Upper lobe of right lung (tissue), 1 donor: ENCODE data around the gene TTLL6. TPM values are rescaled to one million over a fixed set of nuclear protein-coding genes. Genes with fewer than 3 reads are reported as not detected.
A peak's percentile ranks its signal among the peaks of the same experiment; 100 is the strongest.

ENCODE experiments used
- ATAC-seq: fragments of 200-7000 bp; cut with Tn5 transposase; one replicate; pipeline ENCODE4 v1.9.1; 2020; ENCODE audit warnings: mild to moderate bottlenecking, moderate library complexity
- DNase-seq: peaks from one replicate; pipeline ENCODE4 v3.0.0-alpha.2; 2020
- H3K27ac ChIP-seq: fragments of 200-600 bp; one replicate; pipeline ENCODE4 v1.8.0; 2022
- H3K27me3 ChIP-seq: fragments of 200-600 bp; one replicate; pipeline ENCODE4 v1.8.0; 2022; ENCODE audit warnings: mild to moderate bottlenecking
- H3K36me3 ChIP-seq: fragments of 200-600 bp; one replicate; pipeline ENCODE4 v1.8.0; 2022
- H3K4me1 ChIP-seq: fragments of 200-600 bp; one replicate; pipeline ENCODE4 v1.8.0; 2022
- H3K4me3 ChIP-seq: fragments of 200-600 bp; one replicate; pipeline ENCODE4 v1.8.0; 2022; ENCODE audit warnings: mild to moderate bottlenecking
- H3K9me3 ChIP-seq: fragments of 200-600 bp; one replicate; pipeline ENCODE4 v1.8.0; 2022
- CTCF ChIP-seq: fragments of 200-600 bp; IDR thresholded peaks from one replicate; pipeline ENCODE4 v1.8.0; 2022; ENCODE audit warnings: antibody characterized with exemption
- intact Hi-C: fragments of 100-400 bp; cut with DNase I; formaldehyde crosslinking; loops from one replicate; pipeline ENCODE4 v1.11.0; 2022
- total RNA-seq: library from RNA; stranded (reverse); fragmentation: NEBNext Ultra II Directional; extraction: Animal tissue kit (Norgen Biotek cat#: 25700); gene quantifications from one replicate; pipeline ENCODE4 v1.2.1, GENCODE V29; 2021
- donor health status: DM: no; HTN: yes; CAD: no; lungs with severe emphysema.

The TTLL6 gene
- total RNA-seq, 1 donor from 2014 or later: 0.20 TPM

GRCh38 chr17:48724251-48725003 lies 92.6 kb downstream of the TTLL6 start:
- ATAC-seq (peak; percentile 84), DNase-seq (peak; percentile 91)
- H3K9me3 ChIP-seq: no peaks in the 10 kb centered on the region
- H3K4me3 ChIP-seq: no peak overlapping the region
- H3K27me3 ChIP-seq: peaks cover 99% of the 10 kb centered on the region
- TF ChIP-seq CTCF: peak; percentile 85
- intact Hi-C loops: no loop called here
- H3K27ac ChIP-seq: no peak overlapping the region
- no peaks in the 10 kb centered on the region for H3K36me3 ChIP-seq
- peaks cover 19% of the 10 kb centered on the region for H3K4me1 ChIP-seq

DNA sequence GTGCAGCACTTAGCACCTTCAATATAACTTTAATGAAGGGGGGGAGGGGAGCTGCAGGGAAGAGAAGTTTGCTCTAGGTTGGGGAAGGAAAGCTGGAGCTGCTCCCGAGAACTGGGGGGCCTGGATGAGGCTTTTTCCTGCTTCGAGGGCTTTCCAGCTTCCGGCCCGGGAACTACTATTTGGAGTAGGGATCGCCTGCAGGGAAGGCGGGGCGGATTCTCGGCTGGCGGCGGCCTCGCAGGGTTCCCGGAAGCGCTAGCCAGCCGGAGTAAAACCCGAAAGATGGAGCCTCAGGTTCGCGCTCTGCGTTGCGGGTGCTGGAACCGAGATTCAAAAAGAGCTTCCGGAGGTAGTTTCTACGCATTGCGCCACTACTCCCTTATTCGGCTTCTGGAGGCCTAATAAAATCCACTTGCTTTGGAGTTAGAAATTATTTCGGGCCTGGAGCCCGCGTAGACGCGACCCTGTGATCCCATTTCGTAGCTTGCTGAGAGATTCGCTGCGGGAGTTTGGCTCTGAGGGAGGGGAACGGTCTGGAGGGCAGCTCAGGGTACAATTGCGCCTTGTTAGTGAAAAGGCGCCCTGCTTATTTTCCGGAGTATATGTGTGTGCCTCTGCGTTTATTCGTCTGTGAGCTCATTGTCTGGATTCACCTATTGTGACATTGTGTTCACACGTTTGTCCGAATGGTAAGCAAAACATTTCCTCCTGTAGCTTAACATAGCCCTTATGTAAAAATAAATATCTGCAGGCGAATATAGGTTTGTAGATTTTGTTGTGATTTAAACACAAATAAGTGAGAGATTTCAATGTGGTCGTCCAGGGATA lies 93.4 kb downstream of the TTLL6 start:
- Histone ChIP-seq H3K27me3 (peaks cover 100% of the 10 kb centered on the region), H3K4me1 (peaks cover 19% of the 10 kb centered on the region), H3K4me3 (peak overlapping the region; percentile 9), H3K9me3 (no peaks in the 10 kb centered on the region), H3K27ac (no peak overlapping the region), H3K36me3 (no peaks in the 10 kb centered on the region)
- TF ChIP-seq CTCF: no peak
- DNase-seq (no peak), ATAC-seq (no peak)
- intact Hi-C loops: no loop called here

- Histone ChIP-seq H3K9me3 (no peaks in the 10 kb centered on the region), H3K27ac (no peak within 1 kb of the TSS), H3K27me3 (peaks cover 100% of the 10 kb centered on the region), H3K4me1 (peaks cover 13% of the 10 kb centered on the region), H3K4me3 (peak within 1 kb of the TSS; percentile 9), H3K36me3 (no peaks in the 10 kb centered on the region)
- ATAC-seq: no peak
- no peak for DNase-seq
- no peak for TF ChIP-seq CTCF
- intact Hi-C loops: no loop called here
Observed at GRCh38 chr17:48722915-48723422, 94.1 kb downstream of the TTLL6 start, which contains the start of gene PRAC2. TSS of gene PRAC2 (plus strand) at chr17:48723185. CDS start at chr17:48724411, 1,226 bp downstream.

- Histone ChIP-seq H3K27ac (no peak within 1 kb of the TSS), H3K4me1 (peaks cover 13% of the 10 kb centered on the region), H3K36me3 (no peaks in the 10 kb centered on the region), H3K27me3 (peaks cover 100% of the 10 kb centered on the region), H3K9me3 (no peaks in the 10 kb centered on the region), H3K4me3 (peak within 1 kb of the TSS; percentile 9)
- no peak for TF ChIP-seq CTCF
- DNase-seq: no peak
- intact Hi-C loops: no loop called here
- no peak for ATAC-seq
Observed at GRCh38 chr17:48722201-48722907, 94.7 kb downstream of the TTLL6 start, which contains the start of gene PRAC1. TSS of gene PRAC1 (minus strand) at chr17:48722518. CDS start at chr17:48722392, 126 bp downstream.

DNA sequence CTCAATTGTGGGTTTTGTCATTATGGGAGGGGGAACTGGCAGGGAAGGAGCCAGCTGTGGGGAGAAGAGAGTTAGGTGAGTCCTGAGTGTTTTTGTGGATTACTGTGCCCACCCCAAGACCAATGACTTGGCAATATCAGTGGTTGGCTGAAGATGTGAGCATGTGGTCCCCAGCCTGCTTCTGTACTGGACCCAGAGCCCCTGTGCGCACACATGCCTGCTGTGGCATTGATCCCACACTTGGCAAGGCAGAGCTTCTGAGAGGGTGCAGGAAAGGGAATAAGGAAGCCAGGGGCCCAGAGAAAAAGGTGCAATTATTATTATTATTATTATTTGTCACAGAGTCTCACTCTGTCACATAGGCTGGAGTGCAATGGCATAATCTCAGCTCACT lies 96.0 kb downstream of the TTLL6 start:
- peaks cover 13% of the 10 kb centered on the region for H3K4me1 ChIP-seq
- H3K27me3 ChIP-seq: peaks cover 100% of the 10 kb centered on the region
- H3K36me3 ChIP-seq: no peaks in the 10 kb centered on the region
- intact Hi-C loops: no loop called here
- DNase-seq: no peak
- no peak overlapping the region for H3K27ac ChIP-seq
- no peak overlapping the region for H3K4me3 ChIP-seq
- no peak for TF ChIP-seq CTCF
- no peaks in the 10 kb centered on the region for H3K9me3 ChIP-seq
- ATAC-seq: no peak
